Measurements from ENCODE around the gene VSTM2L.
A peak's percentile ranks its signal among the peaks of the same experiment; 100 is the strongest.

The VSTM2L gene

DNA sequence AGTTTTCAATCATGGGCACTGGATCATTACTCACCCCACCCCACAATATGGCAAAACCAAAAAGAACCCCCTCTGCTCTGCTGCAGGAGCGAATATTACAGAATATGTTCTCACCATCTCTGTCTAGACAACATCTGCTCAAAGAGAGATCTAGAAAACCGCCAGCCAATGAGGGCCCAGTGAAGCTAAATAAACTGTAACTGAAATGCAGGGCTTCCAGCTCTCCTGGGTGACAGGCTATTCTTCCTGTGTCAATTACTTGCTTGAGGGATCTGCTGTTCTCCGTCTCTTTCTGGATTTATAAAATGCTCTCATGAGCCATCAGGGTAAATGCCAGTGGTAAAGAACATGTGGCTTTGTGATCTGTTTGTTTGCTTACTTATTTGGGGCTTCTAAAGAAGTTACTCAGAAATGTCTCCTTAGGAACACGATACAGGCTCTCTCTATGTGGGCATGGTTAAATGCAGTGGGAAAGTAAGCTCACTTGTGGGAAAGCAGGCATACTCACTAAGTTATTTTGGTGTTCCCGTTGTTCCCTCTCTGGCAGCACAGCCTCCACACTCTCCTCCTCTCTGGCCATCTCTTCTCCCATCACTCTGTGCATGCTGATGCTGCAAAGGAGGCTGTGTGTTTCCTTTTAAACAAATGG lies 85.5 kb downstream of the VSTM2L start:
- no peak for DNase-seq (ENCODE audit: low read depth)

DNA sequence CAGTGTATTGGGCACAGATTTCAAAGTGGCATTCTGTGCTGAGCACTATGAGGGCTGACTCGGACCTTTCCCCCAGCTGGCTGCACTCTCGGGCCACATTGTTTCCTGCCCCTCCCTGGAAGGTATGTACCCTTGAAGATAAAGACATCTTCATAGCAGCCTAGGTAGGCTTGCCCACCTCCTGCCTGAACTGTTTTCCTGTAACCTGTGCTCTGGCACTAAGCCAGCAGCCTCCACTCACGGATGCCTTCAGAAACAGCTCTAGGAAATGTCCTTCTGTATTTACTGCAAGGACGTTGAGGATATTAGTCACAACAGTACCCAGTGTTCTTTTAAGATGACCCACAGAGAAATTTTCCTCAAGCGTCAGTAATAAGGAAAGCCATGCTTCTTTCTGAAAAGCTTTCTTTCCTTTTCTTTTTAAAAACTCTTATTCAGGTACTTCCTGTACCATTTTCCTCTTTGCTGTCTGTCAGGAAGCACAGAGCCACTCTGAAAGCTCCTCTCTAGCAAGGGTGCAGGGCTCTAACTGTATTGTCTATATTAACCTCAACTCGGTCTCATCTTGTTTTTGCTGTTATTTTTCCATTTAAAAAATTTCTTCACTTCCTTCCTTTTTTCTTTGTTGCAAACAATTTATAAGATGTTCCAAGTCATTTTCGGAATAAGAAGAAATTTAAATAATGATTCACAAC lies 86.8 kb downstream of the VSTM2L start:
- DNase-seq (ENCODE audit: low read depth): no peak

DNA sequence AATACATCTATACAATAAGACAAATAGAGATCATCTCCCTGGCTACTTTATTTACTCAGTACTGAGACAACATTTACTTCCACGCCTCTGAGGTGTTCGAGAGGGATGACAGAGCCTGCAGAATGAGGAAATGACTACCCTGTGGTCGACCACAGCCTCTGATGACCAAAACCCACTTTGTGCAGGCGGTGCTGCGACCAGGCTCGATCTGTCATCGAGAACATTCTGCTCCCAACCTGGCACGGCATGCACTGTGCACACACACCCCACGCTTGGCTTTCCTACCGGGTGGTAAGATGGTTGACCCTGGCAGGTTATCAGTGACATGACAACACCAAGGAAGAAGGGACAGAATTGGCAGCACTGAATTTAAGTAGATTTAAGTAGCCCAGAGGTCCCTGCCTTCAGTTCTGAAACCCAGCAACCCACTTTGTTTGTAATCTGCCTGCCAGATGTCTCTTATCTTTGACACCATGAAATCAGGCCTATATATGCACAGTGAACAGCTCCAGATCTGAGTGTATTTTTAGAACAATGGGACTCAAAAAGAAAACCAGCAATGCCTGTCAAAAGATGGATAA lies 87.7 kb downstream of the VSTM2L start:
- DNase-seq (ENCODE audit: low read depth): peak; percentile 27

DNA sequence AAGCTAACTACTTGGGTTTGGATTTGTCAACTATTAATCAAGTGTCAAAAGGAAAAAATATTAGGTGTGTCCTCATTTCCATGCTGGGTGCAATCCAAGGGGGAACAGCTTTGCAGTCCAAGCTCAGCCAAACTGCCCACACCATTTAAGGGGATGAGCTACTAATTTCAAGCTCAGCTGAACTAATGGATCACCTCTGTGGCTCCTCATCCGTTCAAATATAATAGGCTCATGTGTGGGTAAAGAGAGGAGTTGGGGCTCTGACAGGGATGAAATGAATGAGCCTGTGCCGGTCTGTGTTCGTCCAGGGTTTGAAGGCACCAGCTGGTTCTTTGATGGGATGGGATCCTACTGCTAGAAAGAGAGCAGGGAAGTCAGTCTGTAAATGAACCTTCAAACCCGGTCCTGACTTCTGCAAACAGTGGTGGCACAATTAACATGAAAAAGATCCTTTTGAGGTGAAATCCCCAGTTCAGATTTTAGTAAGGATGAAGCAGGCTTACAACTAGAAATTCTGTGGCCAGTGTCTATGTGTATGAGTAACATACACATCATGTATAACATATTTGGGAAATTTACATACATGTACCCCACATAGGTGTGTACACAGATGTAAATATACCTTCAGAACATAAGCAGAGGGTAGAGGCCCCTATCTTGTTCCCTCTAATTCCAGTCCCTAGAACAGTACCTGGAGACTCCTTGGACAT lies 88.4 kb downstream of the VSTM2L start:
- no peak for DNase-seq (ENCODE audit: low read depth)

DNA sequence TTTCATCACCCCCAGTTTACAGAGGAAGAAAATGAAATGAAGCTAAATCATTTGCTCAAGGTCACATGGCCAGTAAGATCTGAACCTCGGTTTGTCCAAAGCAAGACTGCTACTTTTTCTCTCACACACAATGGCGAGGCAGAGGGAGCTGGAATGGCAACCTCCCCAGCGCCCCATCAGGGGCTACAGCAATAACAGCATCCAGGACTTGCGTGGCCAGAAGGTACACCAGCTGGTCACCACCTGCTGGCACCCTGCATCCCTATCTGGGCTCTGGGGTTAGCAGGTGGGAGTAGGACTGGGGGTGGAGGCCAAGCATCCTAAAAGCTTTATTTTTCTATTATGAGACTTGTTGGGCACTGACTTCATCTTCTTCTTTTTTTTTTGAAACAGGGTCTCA lies 89.0 kb downstream of the VSTM2L start:
- DNase-seq (ENCODE audit: low read depth): no peak

DNA sequence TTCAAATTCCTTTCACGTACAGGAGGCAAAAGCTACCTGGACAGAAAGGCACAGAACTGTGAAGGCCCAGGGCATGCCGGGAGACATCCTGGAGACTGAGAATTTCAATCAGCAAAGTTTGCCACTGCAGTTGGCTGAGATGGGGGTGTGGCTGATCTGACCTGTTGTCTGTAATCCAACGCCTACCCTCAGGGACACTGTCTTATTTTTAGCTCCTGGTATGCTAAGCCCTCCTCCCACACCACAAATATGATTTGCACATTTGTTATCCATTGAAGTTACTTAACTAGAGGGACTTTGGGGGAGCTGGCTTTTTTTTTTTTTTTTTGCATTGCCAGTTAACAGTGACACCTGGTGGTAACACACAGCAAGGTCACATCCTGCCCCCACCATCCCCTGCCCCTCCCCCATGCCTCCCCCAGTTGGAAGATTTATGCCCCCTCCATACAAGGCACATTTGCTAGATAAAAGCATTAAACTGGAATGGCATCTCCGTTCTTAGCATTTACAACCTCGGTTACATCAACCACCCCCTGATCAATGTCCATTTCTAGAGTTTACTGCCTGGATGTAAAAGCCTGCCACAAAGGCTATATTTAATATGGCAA lies 90.0 kb downstream of the VSTM2L start:
- DNase-seq (ENCODE audit: low read depth): no peak

DNA sequence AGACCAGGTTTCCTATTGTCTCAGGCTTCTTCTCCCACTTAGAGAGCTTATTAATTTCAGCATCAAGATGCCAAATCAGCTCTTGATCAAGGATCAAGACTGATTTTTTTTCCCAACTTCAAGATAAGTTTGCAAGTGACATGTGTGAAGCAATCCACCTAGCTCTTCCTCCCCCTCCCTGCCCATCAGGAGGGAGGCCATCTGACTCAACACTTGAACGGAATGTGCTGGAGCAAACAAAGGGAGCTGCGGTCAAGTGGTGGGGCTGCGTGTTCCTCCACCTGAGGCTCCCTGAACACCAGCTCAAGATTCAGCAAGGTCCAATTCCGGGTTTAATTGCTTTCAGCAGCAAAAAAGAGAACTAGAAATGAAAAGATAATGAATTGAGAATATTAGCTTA lies 91.6 kb downstream of the VSTM2L start:
- DNase-seq (ENCODE audit: low read depth): no peak
